Right cardiac atrium (tissue), 5 donors: ENCODE data around the gene PIK3C2A. TPM values are rescaled to one million over a fixed set of nuclear protein-coding genes. Genes with fewer than 3 reads are reported as not detected.
A peak's percentile ranks its signal among the peaks of the same experiment; 100 is the strongest.
"Not testable (repeated sequence)": the region's sequence is repeated elsewhere in the genome, so short reads cannot be mapped to it uniquely, and the experiment has no call there.

Experiments
- ATAC-seq, 2 donors: fragments of 200-7000 bp; cut with Tn5 transposase; one replicate each; pipeline versions ENCODE4 v1.8.0 to v1.9.1; 2020; ENCODE audit warnings: moderate library complexity in 2 of 2, mild to moderate bottlenecking in 1 of 2
- DNase-seq, 3 donors: peaks; one replicate each; pipeline ENCODE4 v3.0.0-alpha.2; 2020
- H3K27ac ChIP-seq: one replicate; pipeline ENCODE4 v1.5.1; 2013; ENCODE audit warnings: mild to moderate bottlenecking, low read length, control low read depth, moderate library complexity
- H3K27me3 ChIP-seq: one replicate; pipeline ENCODE4 v1.6.1; 2013; ENCODE audit not compliant: control insufficient read depth, insufficient read depth
- H3K4me1 ChIP-seq: one replicate; pipeline ENCODE4 v1.6.1; 2013; ENCODE audit warnings: low read length; ENCODE audit not compliant: control insufficient read depth, insufficient read depth
- H3K4me3 ChIP-seq: one replicate; pipeline ENCODE4 v1.5.1; 2013; ENCODE audit warnings: low read length, control low read depth
- H3K9me3 ChIP-seq: one replicate; pipeline ENCODE4 v1.6.1; 2013; ENCODE audit warnings: low read length; ENCODE audit not compliant: control insufficient read depth
- WGBS: extraction: QIAGEN DNeasy Blood & Tissue Kit; methylation state at CpG from one replicate; pipeline ENCODE4 v1.1.7; 2013; 5-methylcytosine and 5-hydroxymethylcytosine counted together
- intact Hi-C, 4 donors: fragments of 100-400 bp; cut with DNase I; formaldehyde crosslinking; loops; one replicate each; pipeline versions ENCODE4 v1.11.0 to v1.14.0; 2022 to 2023
- polyA plus RNA-seq: library from polyadenylated mRNA; stranded (reverse); fragments of 200-250 nt; gene quantifications from one replicate; pipeline ENCODE4 v1.2.3, GENCODE V29; 2013
- total RNA-seq, 4 donors: library from RNA; stranded (reverse); fragmentation: NEBNext Ultra II Directional; extraction: Animal tissue kit (Norgen Biotek cat#: 25700); gene quantifications; one replicate each; pipeline ENCODE4 v1.2.1, GENCODE V29; 2021
- donor health status: healthy with polysubstance abuse.
- donor health status: DM: no; HTN: yes; CAD: no.
- donor health status: DM: no; HTN: no; CAD: no.
- donor health status: DM: no; HTN: yes; CAD: no; lungs with severe emphysema.
- donor health status: DM: yes; HTN: yes; CAD: no.

Gene PIK3C2A
- total and polyA plus RNA-seq, 5 donors = 10.5 to 62.0 (median 49.1) TPM

- Histone ChIP-seq H3K27me3 (no peaks in the 10 kb centered on the region), H3K9me3 (no peaks in the 10 kb centered on the region), H3K4me3 (no peak overlapping the region), H3K4me1 (no peaks in the 10 kb centered on the region), H3K27ac (no peak overlapping the region)
- ATAC-seq (no peak), DNase-seq (no peak)
- intact Hi-C loops = loop anchor here in 2 of 4 donors (10.0 kb wide), 2 partner anchors 136 to 266 kb away; no protein-coding TSS in a partner anchor
- WGBS = 62% methylated on average over 3 of the region's 3 CpGs
Measured at GRCh38 chr11:17238377-17238776, 30.6 kb upstream of the PIK3C2A start.

GRCh38 chr11:17233101-17233500 is 25.3 kb upstream of the PIK3C2A start:
- ATAC-seq (no peak), DNase-seq (no peak)
- Histone ChIP-seq H3K9me3 (no peaks in the 10 kb centered on the region), H3K27me3 (no peaks in the 10 kb centered on the region), H3K4me3 (no peak overlapping the region), H3K4me1 (no peaks in the 10 kb centered on the region), H3K27ac (no peak overlapping the region)
- intact Hi-C loops = loop anchor here in 2 of 4 donors (10.0 kb wide), 2 partner anchors 142 to 272 kb away; no protein-coding TSS in a partner anchor

- Histone ChIP-seq H3K4me1 (no peaks in the 10 kb centered on the region), H3K4me3 (no peak overlapping the region), H3K27me3 (no peaks in the 10 kb centered on the region), H3K27ac (no peak overlapping the region), H3K9me3 (no peaks in the 10 kb centered on the region)
- intact Hi-C loops = loop anchor here in 2 of 4 donors (10.0 kb wide), 2 partner anchors 144 to 274 kb away; no protein-coding TSS in a partner anchor
- DNase-seq (no peak), ATAC-seq (no peak)
- 80% methylated on average over 3 of the region's 3 CpGs for WGBS
Measured at GRCh38 chr11:17230867-17231851, 23.4 kb upstream of the PIK3C2A start.

- Histone ChIP-seq H3K4me1 (no peaks in the 10 kb centered on the region), H3K4me3 (no peak overlapping the region), H3K27ac (no peak overlapping the region), H3K27me3 (no peaks in the 10 kb centered on the region), H3K9me3 (no peaks in the 10 kb centered on the region)
- intact Hi-C loops = loop anchor here in 3 of 4 donors (10.0 kb wide), 2 partner anchors 145 to 275 kb away; no protein-coding TSS in a partner anchor
- ATAC-seq (no peak), DNase-seq (no peak)
- 69% methylated on average over 7 of the region's 7 CpGs for WGBS
Measured at GRCh38 chr11:17229481-17230152, 21.8 kb upstream of the PIK3C2A start.

- WGBS = 94% methylated on average over 38 of the region's 38 CpGs
- not testable (repeated sequence) for H3K27ac ChIP-seq, H3K9me3 ChIP-seq, ATAC-seq, H3K4me3 ChIP-seq, DNase-seq, H3K27me3 ChIP-seq, H3K4me1 ChIP-seq
- intact Hi-C loops = loop anchor here in 1 of 4 donors (10.0 kb wide), 1 partner anchor 276 kb away; no protein-coding TSS in a partner anchor
Measured at GRCh38 chr11:17228186-17228925, 20.6 kb upstream of the PIK3C2A start.

- Histone ChIP-seq H3K27ac (no peak overlapping the region), H3K9me3 (no peaks in the 10 kb centered on the region), H3K4me1 (no peaks in the 10 kb centered on the region), H3K27me3 (no peaks in the 10 kb centered on the region), H3K4me3 (no peak overlapping the region)
- DNase-seq (no peak), ATAC-seq (peak; percentile 84 to 95)
- intact Hi-C loops = loop anchor here in 1 of 4 donors (10.0 kb wide), 1 partner anchor 280 kb away; no protein-coding TSS in a partner anchor
- WGBS = 55% methylated on average over 2 of the region's 2 CpGs
Measured at GRCh38 chr11:17224727-17225126, 16.9 kb upstream of the PIK3C2A start.

- intact Hi-C loops = loop anchor here in 1 of 4 donors (10.0 kb wide), 1 partner anchor 283 kb away; no protein-coding TSS in a partner anchor
- no peak for ATAC-seq
Measured at GRCh38 chr11:17221968-17222367, 14.2 kb upstream of the PIK3C2A start.

GRCh38 chr11:17219016-17219415 is 11.2 kb upstream of the PIK3C2A start:
- H3K9me3 ChIP-seq = no peaks in the 10 kb centered on the region
- ATAC-seq = no peak
- no peak for DNase-seq
- no peak overlapping the region for H3K4me3 ChIP-seq
- WGBS = 80% methylated on average over 2 of the region's 2 CpGs
- H3K4me1 ChIP-seq = no peaks in the 10 kb centered on the region
- no peaks in the 10 kb centered on the region for H3K27me3 ChIP-seq
- no peak overlapping the region for H3K27ac ChIP-seq
- intact Hi-C loops = no loop called here

More at GRCh38 chr11:17221968-17222367, 14.2 kb upstream of the PIK3C2A start:
- H3K27me3 ChIP-seq = no peaks in the 10 kb centered on the region
- no peak overlapping the region for H3K27ac ChIP-seq
- DNase-seq = no peak
- 91% methylated on average over 1 of the region's 1 CpG for WGBS
- no peaks in the 10 kb centered on the region for H3K4me1 ChIP-seq
- H3K4me3 ChIP-seq = no peak overlapping the region
- H3K9me3 ChIP-seq = no peaks in the 10 kb centered on the region

GRCh38 chr11:17218403-17218802 is 10.6 kb upstream of the PIK3C2A start:
- Histone ChIP-seq H3K4me1 (no peaks in the 10 kb centered on the region), H3K27me3 (no peaks in the 10 kb centered on the region), H3K4me3 (no peak overlapping the region), H3K27ac (no peak overlapping the region), H3K9me3 (no peaks in the 10 kb centered on the region)
- intact Hi-C loops = no loop called here
- no peak for DNase-seq
- no peak for ATAC-seq

- Histone ChIP-seq H3K4me3 (no peak overlapping the region), H3K27me3 (no peaks in the 10 kb centered on the region), H3K9me3 (no peaks in the 10 kb centered on the region), H3K4me1 (no peaks in the 10 kb centered on the region), H3K27ac (no peak overlapping the region)
- DNase-seq = no peak
- WGBS = 95% methylated on average over 3 of the region's 3 CpGs
- ATAC-seq = no peak
- intact Hi-C loops = no loop called here
Measured at GRCh38 chr11:17217401-17217800, 9.6 kb upstream of the PIK3C2A start.
